Measurements from ENCODE around the gene DNHD1.
A peak's percentile ranks its signal among the peaks of the same experiment; 100 is the strongest.

- TF ChIP-seq EP300 (IDR thresholded peaks at IDR 0.05; ENCODE audit: borderline replicate concordance) (no peak), CEBPB (IDR thresholded peaks at IDR 0.05) (no peak), EGR1 (IDR thresholded peaks at IDR 0.05) (no peak), REST (IDR thresholded peaks at IDR 0.05; ENCODE audit: low read depth) (no peak), RAD21 (IDR thresholded peaks at IDR 0.05; ENCODE audit: low read depth) (no peak), TAF1 (IDR thresholded peaks at IDR 0.05; ENCODE audit: low read depth) (peak; percentile 58; the same call in 1 of the 2 replicates), FOXM1 (IDR thresholded peaks at IDR 0.05; ENCODE audit: borderline replicate concordance, low read depth) (no peak), MAX (IDR thresholded peaks at IDR 0.05) (peak; percentile 63), ZBTB7A (IDR thresholded peaks at IDR 0.05; ENCODE audit: low read depth) (0 out of 2 replicates have a peak, but pooled peaks have one; percentile 50), CREB1 (IDR thresholded peaks at IDR 0.05; ENCODE audit: low read depth) (peak; percentile 94), YY1 (IDR thresholded peaks at IDR 0.05; ENCODE audit: low read depth) (no peak), NFIC (IDR thresholded peaks at IDR 0.05) (no peak), TCF12 (IDR thresholded peaks at IDR 0.05; ENCODE audit: low read depth) (0 out of 2 replicates have a peak, but pooled peaks have one; percentile 45), TEAD4 (IDR thresholded peaks at IDR 0.05) (no peak)
Observed at GRCh38 chr11:6619004-6619745, 122.1 kb downstream of the DNHD1 start, which contains the start of gene TPP1.

Measured in Ishikawa (cell line).